Stimulated activated CD4-positive, alpha-beta T cell treated with anti-CD3 and anti-CD28 coated beads, TNF-alpha, amount 100 ng/mL, for 4 hours (primary cell): ENCODE results near the gene CCDC71.

ENCODE experiments used
- DNase-seq, 3 experiments: peaks; one replicate each; pipeline ENCODE4 v3.0.0-alpha.2; 2020; ENCODE audit warnings: low read depth in 3 of 3

Gene CCDC71

DNA sequence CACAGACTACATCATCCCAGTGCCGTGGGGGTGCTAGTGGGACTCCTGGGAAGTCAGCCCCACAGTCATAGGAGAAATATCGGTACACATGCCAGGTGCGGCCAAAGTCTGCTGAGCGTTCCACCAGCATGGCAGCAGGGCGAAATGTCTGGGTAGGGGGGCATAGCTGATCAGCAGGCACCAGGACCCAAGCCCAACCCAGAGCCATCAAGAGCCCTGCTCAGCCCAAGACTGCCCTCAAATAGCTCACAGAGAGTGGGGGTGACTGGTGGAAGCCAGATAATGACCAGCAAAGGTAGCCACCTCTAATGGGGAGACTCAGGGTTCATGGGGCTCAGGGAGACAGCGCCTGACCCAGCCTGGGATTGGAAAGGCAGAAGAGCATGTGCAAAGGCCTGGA, 34.6 kb downstream of the CCDC71 start:
- no peak for DNase-seq

DNA sequence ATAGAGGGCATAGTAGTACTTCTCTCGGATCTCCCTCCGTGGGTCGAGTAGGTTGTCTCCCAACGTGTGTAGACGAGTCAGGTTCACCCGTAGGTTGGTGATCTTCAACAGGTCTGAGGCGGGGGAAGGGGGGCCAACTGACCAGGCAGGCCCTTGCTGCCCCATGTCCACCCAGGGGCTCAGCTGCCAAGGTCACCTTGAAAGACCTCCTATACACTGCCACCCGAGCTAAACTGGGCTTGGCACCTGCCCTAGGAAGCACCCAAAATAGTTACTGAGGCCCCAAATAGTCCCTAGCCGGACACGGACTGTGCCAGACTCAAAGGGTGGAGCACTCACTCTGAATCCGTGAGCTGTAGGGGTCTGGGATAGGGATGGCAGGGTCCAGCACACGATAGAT, 35.1 kb downstream of the CCDC71 start:
- no peak for DNase-seq

DNA sequence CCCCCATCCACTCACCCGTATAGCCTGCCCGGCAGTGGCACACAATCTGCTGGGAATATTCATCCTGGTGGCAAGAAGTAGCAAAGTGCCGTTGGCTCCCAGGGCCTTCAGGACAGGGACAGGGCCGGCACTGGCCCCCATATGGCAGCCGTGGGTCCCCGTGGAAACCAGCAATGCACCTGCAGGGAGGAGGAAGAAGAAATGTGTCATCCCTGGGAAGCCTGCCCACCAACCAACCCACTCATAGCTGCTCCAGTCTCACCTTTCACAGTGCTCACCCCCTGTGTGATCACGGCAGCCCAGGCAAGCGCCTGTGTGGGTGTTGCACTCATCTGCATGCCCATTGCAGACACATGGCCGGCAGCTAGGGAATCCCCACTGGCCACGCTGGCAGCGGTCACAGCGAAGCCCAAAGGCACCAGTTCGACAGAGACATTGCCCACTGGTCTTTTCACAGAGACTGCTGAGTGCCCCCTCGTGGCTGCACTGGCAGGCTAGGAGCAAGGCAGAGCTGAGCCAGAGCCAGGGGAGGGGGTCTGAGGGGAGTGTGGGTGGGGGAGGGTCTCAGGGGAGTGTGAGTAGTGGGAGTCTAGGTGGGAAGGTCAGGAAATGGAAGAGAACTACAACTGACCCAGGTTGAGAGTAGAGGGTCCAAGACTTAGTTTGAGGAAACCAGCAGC, 41.0 kb downstream of the CCDC71 start:
- no peak for DNase-seq

DNA sequence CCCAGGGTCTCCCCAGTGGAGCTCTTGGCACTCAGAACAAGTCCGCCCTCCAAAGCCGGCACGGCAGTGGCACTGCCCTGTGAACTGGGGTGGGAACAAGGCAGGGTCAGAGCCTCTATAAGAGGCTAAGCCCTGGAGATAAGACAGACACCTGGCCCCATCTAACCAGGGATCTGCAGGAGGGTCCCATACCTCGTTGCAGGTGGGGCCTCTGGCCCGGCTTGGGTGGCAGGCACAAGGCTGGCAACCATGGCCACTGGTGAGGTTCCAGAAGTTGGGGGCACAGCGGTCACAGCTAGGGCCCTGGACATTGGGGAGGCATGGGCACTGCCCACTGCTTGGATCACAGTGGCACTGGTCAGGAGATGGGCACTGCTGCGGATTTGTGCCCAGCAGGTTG, 41.9 kb downstream of the CCDC71 start:
- no peak for DNase-seq

DNA sequence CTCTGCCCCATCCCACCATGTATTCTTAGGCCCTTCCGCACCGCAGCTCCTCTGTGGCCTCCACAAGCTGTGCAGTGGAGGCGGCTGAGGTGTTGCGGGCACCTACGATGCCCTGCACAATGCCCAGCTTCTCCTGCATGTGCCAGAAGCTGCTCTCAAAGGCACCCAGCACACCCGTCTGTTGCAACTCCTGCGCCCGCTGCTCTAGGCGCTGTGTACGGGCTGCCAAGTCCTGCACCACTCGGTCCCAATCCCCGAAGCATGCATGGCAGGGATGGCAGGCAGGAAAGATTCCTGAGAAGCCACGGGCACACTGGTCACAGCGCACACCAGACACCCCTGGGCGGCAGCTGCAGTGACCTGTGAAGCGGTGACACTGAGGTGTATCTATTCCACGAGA, 42.4 kb downstream of the CCDC71 start:
- DNase-seq, result no peak

DNA sequence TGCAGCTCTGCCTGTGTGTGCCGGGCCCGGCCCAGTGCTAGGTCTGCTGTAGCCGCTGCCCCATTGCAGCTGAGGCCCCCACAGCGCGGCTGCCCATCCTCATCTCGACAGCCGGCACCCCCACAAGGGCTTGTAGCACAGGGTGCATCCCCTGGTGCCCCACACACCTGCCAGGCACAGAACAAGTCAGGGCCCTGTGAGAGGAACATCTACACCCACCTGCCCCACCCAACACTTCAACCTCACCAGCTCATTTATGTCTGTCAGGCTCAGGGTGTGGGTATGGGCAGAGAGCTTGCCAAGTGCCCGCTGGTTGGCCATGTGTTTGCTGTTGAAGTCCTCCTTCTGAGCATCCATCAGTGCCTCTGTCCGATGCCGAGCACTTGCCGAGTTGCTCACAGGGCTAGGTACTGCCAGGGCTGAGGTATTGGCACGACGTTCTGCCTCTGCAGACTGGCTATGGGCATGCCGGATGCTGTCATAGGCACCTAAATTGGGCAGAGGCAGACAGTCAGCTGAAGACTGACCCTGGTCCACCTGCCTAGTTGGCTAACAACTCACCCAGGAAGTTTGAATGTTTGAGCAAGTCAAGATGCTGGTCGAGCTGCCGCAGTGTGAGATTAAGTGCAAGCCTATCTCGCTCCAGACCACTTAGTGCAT, 43.1 kb downstream of the CCDC71 start:
- DNase-seq, result no peak

DNA sequence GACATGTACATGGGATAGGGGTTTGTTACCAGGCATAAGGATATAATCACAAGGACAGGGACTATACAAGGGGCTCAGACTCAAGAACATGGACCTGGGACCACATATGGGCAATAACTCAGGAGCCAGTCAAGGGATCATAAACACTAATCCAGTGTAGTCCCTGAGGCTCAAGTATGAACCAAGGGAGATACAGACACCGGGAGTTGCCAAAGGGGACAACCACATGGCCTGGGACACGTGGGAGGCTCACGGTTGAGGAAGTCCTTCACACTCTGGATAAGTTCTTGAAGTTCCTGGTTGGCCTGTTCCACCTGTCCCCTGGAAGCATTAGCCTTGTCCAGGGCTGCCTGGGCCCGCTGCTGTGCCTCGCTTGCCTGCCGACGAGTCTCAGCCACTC, 43.7 kb downstream of the CCDC71 start:
- no peak for DNase-seq

DNA sequence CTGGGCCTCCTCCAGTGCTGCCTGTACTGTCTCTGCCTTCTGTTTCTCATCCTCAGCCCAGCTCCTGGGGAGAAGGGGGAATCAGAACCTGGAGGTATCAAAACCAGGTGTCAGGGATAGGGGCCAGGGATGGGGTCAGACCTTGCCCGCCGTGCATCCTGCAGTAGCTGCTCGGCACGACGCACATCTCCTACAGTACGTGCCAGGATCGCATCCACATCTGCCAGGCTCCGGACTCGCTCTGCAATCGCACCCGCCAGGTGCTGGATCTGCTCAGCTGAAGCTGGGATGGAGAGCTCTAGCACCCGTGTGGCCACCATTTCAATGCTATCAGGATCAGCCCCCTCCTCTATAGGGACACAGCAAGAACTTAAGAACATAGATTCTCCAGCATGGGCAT, 44.1 kb downstream of the CCDC71 start:
- no peak for DNase-seq

DNA sequence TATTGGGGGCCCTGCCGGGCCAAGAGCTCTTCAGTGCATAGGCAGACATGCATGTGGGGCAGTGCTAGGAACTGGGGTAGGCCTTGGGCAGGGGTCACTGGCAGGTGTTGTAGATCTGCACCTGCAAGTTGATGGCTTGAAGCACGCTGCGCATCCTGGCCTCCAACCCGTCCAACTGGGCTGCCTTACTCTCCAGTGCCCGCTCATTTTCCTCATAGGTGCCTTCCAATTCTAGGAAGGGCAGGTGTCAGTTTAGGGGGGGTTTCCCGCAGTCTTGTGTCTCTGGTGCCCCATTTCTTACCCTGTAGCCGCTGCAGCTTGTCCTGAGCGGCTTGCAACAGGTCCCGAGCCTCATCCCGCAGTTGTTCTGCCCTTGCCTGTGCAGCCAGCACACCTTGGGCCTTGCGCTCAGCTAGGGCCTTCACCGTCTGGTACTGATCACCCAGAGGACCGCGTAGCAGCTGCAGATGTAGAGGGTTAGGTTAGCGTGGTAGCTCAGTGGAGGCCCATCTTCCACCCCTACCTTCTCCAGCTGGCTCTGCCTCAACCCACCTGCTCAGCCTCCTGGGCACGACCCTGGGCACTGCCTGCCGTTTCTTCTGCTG, 44.9 kb downstream of the CCDC71 start:
- no peak for DNase-seq

DNA sequence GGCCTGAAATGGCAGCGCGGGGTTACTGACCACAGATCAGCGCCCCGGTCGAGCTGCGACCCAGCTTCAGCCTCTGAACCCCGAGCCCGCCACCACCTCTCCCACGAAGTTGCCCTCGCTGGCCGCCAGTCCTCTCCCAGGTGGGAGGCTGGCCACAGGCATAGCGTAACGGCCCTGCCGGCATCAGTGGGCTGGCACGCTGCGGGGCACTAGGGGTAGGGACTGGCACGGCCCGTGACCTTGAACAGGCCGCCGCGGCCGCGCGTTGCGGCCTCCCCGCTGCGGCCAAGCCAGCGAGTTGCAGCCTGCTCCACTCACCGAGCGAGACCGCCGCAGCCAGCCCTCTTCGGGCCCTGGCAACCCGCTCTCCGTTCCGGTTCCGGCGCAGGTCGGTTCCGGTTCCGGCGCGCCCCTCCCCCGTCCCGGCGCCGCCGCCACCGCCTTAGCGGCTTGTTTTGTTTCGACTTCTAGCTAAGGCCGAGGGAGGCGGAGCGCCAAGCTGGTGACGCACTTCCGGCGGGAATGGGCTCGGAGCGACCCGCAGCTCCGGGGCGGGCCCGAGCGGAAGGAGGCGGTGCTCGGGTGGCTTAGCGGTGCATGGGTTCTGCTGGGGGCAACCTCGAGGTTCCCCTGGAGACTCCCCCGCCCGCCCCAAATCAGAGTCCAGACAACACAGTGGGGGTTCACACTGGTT, 45.5 kb downstream of the CCDC71 start, which contains the start of gene USP19:
Gene USP19 (minus strand): TSS at position 386 of the 694 bp plus-strand sequence. CDS start 1,678 bp downstream, outside the sequence.
- peak; percentile 86 to 91 (median 90) for DNase-seq

DNA sequence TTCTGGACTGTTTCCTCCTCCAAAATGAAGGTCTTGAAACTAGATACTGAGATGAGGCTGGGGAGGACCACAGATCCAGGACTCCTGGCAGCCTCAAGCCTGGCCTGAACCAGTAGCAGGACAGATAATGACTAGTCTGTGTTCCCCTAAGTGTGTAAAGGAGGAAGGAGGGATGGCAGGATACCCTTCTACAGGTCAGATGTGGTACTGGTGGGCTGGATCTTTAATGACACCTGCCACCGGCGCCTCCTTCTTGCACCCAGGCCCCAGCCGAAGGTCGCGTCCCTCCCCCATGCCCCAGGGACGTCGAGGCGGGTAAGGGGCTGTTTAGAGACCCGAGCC, 46.1 kb downstream of the CCDC71 start:
- no peak for DNase-seq

DNA sequence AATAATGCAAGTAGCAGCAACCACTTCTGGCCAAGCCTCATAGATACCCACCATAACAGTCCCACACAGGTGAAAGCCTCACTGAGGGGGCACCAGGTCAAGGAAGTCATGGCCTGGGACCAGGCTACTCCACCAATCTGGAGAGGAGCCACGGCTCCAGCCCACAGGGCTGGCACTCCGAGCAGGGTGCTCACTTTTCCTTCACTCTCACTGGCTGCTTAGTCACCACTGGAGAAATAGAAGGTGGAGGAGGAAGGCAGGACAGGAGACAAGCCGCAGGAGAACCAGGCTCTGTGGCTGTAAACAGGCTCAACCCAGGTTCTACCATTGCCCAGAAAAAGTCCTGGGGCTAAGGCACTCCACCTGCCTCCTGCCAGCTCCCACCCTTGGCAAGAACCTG, 46.7 kb downstream of the CCDC71 start:
- no peak for DNase-seq

DNA sequence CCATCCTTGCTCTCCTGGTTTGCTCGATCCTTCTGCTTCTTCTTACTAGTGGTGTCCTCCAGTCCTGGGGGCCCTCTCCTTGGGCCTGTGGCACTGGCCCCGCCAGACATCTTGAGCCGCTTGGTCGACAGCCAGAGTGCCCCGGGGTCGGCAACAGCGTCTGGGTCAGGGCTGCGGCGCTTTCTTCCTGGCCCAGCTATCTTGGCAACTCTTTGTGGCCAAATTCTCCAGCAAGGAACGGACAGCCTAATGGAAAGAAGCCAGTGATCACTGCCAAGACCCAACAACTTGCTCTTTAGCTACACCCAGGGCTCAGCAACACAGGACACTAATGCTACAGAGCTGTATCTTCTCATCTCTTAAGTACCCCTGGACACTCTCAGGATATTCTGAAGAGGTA, 47.1 kb downstream of the CCDC71 start:
- DNase-seq, result no peak
